BE2C (cell line): ENCODE measurements around the gene ZNF555. TPM values are rescaled to one million over a fixed set of nuclear protein-coding genes. Genes with fewer than 3 reads are reported as not detected.
A peak's percentile ranks its signal among the peaks of the same experiment; 100 is the strongest.
"Not testable (repeated sequence)": the region's sequence is repeated elsewhere in the genome, so short reads cannot be mapped to it uniquely, and the experiment has no call there.

ENCODE experiments used
- DNase-seq: peaks from one replicate; pipeline ENCODE4 v3.0.0-alpha.2; 2020
- H3K27me3 ChIP-seq: fragments of 250-450 bp; sonication (Bioruptor Pico); 2 replicates; pipeline ENCODE4 v1.5.1; 2020; ENCODE audit warnings: mild to moderate bottlenecking
- H3K36me3 ChIP-seq: fragments of 250-450 bp; sonication (Bioruptor Pico); 2 replicates; pipeline ENCODE4 v1.5.1; 2020; ENCODE audit warnings: mild to moderate bottlenecking
- H3K4me1 ChIP-seq: fragments of 250-450 bp; sonication (Bioruptor Pico); 2 replicates; pipeline ENCODE4 v1.5.1; 2020
- H3K4me3 ChIP-seq: 2 replicates; pipeline ENCODE4 v1.5.1; 2011; ENCODE audit warnings: low read depth, low read length
- H3K9me3 ChIP-seq: fragments of 250-450 bp; sonication (Bioruptor Pico); 2 replicates; pipeline ENCODE4 v1.5.1; 2020
- polyA plus RNA-seq: library from polyadenylated mRNA; unstranded; fragments of >200 nt; gene quantifications from one replicate; pipeline ENCODE4 v1.2.1, GENCODE V29; 2012; ENCODE audit warnings: low read depth, missing spikeins; ENCODE audit not compliant: insufficient read length, insufficient read depth
- TF ChIP-seq, protein P1 (sequence below): IDR thresholded peaks from 2 replicates; pipeline ENCODE4 v1.5.1; 2012; ENCODE audit warnings: mild to moderate bottlenecking, low read depth, low read length

The ZNF555 gene
- polyA plus RNA-seq, result 5.7 TPM

- Histone ChIP-seq H3K4me3 (peak within 1 kb of the TSS; percentile 77), H3K27me3 (no peaks in the 10 kb centered on the region), H3K4me1 (no peaks in the 10 kb centered on the region), H3K36me3 (peaks cover 3% of the 10 kb centered on the region; the same call in 1 of the 2 replicates), H3K9me3 (no peaks in the 10 kb centered on the region; the same call in none of the 2 replicates)
- peak; percentile 98 for DNase-seq
- TF ChIP-seq, protein P1, sequence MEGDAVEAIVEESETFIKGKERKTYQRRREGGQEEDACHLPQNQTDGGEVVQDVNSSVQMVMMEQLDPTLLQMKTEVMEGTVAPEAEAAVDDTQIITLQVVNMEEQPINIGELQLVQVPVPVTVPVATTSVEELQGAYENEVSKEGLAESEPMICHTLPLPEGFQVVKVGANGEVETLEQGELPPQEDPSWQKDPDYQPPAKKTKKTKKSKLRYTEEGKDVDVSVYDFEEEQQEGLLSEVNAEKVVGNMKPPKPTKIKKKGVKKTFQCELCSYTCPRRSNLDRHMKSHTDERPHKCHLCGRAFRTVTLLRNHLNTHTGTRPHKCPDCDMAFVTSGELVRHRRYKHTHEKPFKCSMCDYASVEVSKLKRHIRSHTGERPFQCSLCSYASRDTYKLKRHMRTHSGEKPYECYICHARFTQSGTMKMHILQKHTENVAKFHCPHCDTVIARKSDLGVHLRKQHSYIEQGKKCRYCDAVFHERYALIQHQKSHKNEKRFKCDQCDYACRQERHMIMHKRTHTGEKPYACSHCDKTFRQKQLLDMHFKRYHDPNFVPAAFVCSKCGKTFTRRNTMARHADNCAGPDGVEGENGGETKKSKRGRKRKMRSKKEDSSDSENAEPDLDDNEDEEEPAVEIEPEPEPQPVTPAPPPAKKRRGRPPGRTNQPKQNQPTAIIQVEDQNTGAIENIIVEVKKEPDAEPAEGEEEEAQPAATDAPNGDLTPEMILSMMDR, result peak; percentile 46
Measured at GRCh38 chr19:2840794-2841791, at the start of gene ZNF555. Gene ZNF555, plus strand, starts transcription at chr19:2841475. Its CDS starts 98 bp downstream, at chr19:2841573.

DNA sequence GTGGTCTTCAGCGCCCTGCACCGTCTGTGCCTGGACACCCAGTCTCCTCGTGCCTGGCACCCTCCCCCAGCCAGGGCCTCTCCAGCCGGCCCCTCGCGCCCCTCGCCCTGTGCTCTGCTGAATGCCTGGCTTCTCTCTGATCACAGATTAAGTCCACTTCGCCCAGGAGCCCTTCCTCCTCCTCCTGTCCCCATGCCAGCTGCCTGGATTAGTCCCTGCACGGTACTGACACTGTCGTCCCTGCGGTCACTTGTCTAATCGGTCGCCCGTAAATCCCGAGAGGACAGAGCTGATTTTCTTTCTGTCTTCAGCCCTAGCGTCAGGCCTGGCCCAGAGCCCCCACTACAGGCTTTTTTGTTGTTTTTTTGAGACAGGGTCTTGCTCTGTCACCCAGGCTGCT lies 49.4 kb upstream of the ZNF555 start:
- peak; percentile 36 for DNase-seq
- Histone ChIP-seq H3K36me3 (peaks cover 74% of the 10 kb centered on the region), H3K4me3 (no peak overlapping the region), H3K4me1 (no peaks in the 10 kb centered on the region), H3K27me3 (no peaks in the 10 kb centered on the region), H3K9me3 (no peaks in the 10 kb centered on the region)
- TF ChIP-seq, protein P1, result no peak

DNA sequence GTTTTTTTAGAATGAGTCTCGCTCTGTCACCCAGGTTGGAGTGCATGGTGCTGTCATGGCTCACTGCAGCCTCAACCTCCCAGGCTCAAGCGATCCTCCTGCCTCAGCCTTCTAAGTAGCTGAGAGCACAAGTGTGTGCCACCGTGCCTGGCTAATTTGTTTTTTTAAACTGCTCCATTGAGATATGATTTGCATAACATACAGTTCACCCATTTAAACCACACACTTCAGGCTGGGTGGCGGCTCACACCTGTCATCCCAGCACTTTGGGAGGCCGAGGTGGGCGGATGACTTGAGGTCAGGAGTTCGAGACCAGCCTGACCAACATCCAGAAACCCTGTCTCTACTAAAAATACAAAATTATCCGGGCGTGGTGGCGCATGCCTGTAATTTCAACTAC lies 48.6 kb upstream of the ZNF555 start:
- DNase-seq, H3K9me3 ChIP-seq, H3K4me3 ChIP-seq, H3K27me3 ChIP-seq, H3K4me1 ChIP-seq: not testable (repeated sequence)
- H3K36me3 ChIP-seq, result peaks cover 78% of the 10 kb centered on the region

GRCh38 chr19:2793126-2793525 lies 48.1 kb upstream of the ZNF555 start:
- H3K4me1 ChIP-seq, result no peaks in the 10 kb centered on the region
- peaks cover 81% of the 10 kb centered on the region for H3K36me3 ChIP-seq
- H3K27me3 ChIP-seq, result no peaks in the 10 kb centered on the region
- DNase-seq, result no peak
- TF ChIP-seq, protein P1, result no peak
- no peak overlapping the region for H3K4me3 ChIP-seq
- no peaks in the 10 kb centered on the region for H3K9me3 ChIP-seq

- Histone ChIP-seq H3K9me3 (no peaks in the 10 kb centered on the region), H3K36me3 (peaks cover 82% of the 10 kb centered on the region), H3K4me1 (no peaks in the 10 kb centered on the region), H3K27me3 (no peaks in the 10 kb centered on the region), H3K4me3 (no peak overlapping the region)
- TF ChIP-seq, protein P1, result no peak
- DNase-seq, result no peak
Measured at GRCh38 chr19:2793577-2793976, 47.7 kb upstream of the ZNF555 start.

GRCh38 chr19:2795827-2796658 lies 45.2 kb upstream of the ZNF555 start:
- no peak for DNase-seq
- Histone ChIP-seq H3K36me3 (peaks cover 94% of the 10 kb centered on the region), H3K9me3 (no peaks in the 10 kb centered on the region), H3K4me1 (no peaks in the 10 kb centered on the region), H3K27me3 (no peaks in the 10 kb centered on the region), H3K4me3 (no peak overlapping the region)
- TF ChIP-seq, protein P1, result no peak
